ENCODE data around the gene CFAP97D1. TPM values are rescaled to one million over a fixed set of nuclear protein-coding genes. Genes with fewer than 3 reads are reported as not detected.

Gene CFAP97D1
- total RNA-seq, 2 donors from 2014 or later = not detected

GRCh38 chr17:43769426-43769825 lies 10.8 kb upstream of the CFAP97D1 start:
- Histone ChIP-seq H3K36me3 (ENCODE audit: control insufficient read depth, insufficient read depth, low read length) (peaks cover 51% of the 10 kb centered on the region), H3K27ac (ENCODE audit: low read depth, low read length) (no peak overlapping the region), H3K9ac (ENCODE audit: extremely low read depth, low read length, poor library complexity, severe bottlenecking) (no peak overlapping the region), H3K4me1 (ENCODE audit: control insufficient read depth, insufficient read depth, low read length) (no peaks in the 10 kb centered on the region), H3K27me3 (ENCODE audit: control insufficient read depth, insufficient read depth, low read length, poor library complexity, severe bottlenecking) (no peaks in the 10 kb centered on the region), H3K9me3 (ENCODE audit: control insufficient read depth, low read length) (no peaks in the 10 kb centered on the region), H3K4me3 (ENCODE audit: low read length) (no peak overlapping the region)
- no peaks in the 10 kb centered on the region for H3K27me3 Mint-ChIP-seq (ENCODE audit: insufficient read depth)
- H3K27ac Mint-ChIP-seq = no peak overlapping the region
- no peaks in the 10 kb centered on the region for H3K9me3 Mint-ChIP-seq
- H3K4me1 Mint-ChIP-seq = peaks cover 2% of the 10 kb centered on the region
- no peak overlapping the region for H3K4me3 Mint-ChIP-seq
- no peak for DNase-seq
- no peak for TF ChIP-seq CTCF (conservative IDR thresholded peaks at IDR 0.05)
- H3K36me3 Mint-ChIP-seq (ENCODE audit: low read depth) = peaks cover 52% of the 10 kb centered on the region
- WGBS, 2 experiments (ENCODE audit: insufficient coverage in 1 of 2, insufficient read length in 1 of 2) = 96 to 99% methylated on average over 13 to 16 of the region's 16 CpGs

GRCh38 chr17:43769859-43770258 lies 10.4 kb upstream of the CFAP97D1 start:
- Mint-ChIP-seq H3K27me3 (ENCODE audit: insufficient read depth) (no peaks in the 10 kb centered on the region), H3K4me1 (peaks cover 2% of the 10 kb centered on the region), H3K27ac (no peak overlapping the region), H3K36me3 (ENCODE audit: low read depth) (peaks cover 55% of the 10 kb centered on the region), H3K4me3 (no peak overlapping the region), H3K9me3 (no peaks in the 10 kb centered on the region)
- Histone ChIP-seq H3K36me3 (ENCODE audit: control insufficient read depth, insufficient read depth, low read length) (peaks cover 55% of the 10 kb centered on the region), H3K4me3 (ENCODE audit: low read length) (no peak overlapping the region), H3K4me1 (ENCODE audit: control insufficient read depth, insufficient read depth, low read length) (no peaks in the 10 kb centered on the region), H3K27ac (ENCODE audit: low read depth, low read length) (no peak overlapping the region), H3K27me3 (ENCODE audit: control insufficient read depth, insufficient read depth, low read length, poor library complexity, severe bottlenecking) (no peaks in the 10 kb centered on the region), H3K9me3 (ENCODE audit: control insufficient read depth, low read length) (no peaks in the 10 kb centered on the region), H3K9ac (ENCODE audit: extremely low read depth, low read length, poor library complexity, severe bottlenecking) (no peak overlapping the region)
- TF ChIP-seq CTCF (conservative IDR thresholded peaks at IDR 0.05) = no peak
- 97 to 100% methylated on average over 11 of the region's 11 CpGs for WGBS, 2 experiments (ENCODE audit: insufficient coverage in 1 of 2, insufficient read length in 1 of 2)
- DNase-seq = peak; percentile 44

GRCh38 chr17:43770957-43771356 lies 9.3 kb upstream of the CFAP97D1 start:
- Mint-ChIP-seq H3K27ac (no peak overlapping the region), H3K36me3 (ENCODE audit: low read depth) (peaks cover 58% of the 10 kb centered on the region), H3K27me3 (ENCODE audit: insufficient read depth) (no peaks in the 10 kb centered on the region), H3K4me1 (peaks cover 2% of the 10 kb centered on the region), H3K4me3 (no peak overlapping the region), H3K9me3 (no peaks in the 10 kb centered on the region)
- no peak for DNase-seq
- H3K36me3 ChIP-seq (ENCODE audit: control insufficient read depth, insufficient read depth, low read length) = peaks cover 56% of the 10 kb centered on the region
- H3K4me1 ChIP-seq (ENCODE audit: control insufficient read depth, insufficient read depth, low read length) = no peaks in the 10 kb centered on the region
- no peak for TF ChIP-seq CTCF (conservative IDR thresholded peaks at IDR 0.05)
- H3K9me3 ChIP-seq (ENCODE audit: control insufficient read depth, low read length) = no peaks in the 10 kb centered on the region
- 100% methylated on average over 1 of the region's 2 CpGs; no CpG with 5 or more reads in 1 of the 2 experiments for WGBS, 2 experiments (ENCODE audit: insufficient coverage in 1 of 2, insufficient read length in 1 of 2)
- no peak overlapping the region for H3K9ac ChIP-seq (ENCODE audit: extremely low read depth, low read length, poor library complexity, severe bottlenecking)
- H3K4me3 ChIP-seq (ENCODE audit: low read length) = no peak overlapping the region
- no peaks in the 10 kb centered on the region for H3K27me3 ChIP-seq (ENCODE audit: control insufficient read depth, insufficient read depth, low read length, poor library complexity, severe bottlenecking)
- no peak overlapping the region for H3K27ac ChIP-seq (ENCODE audit: low read depth, low read length)
